Effector memory CD4-positive, alpha-beta T cell (primary cell): ENCODE results near the gene PATL2.
"Not testable (repeated sequence)": the region's sequence is repeated elsewhere in the genome, so short reads cannot be mapped to it uniquely, and the experiment has no call there.

Experiments
- DNase-seq, 3 donors: peaks; one replicate each; pipeline ENCODE4 v3.0.0-alpha.2; 2020
- H3K27ac ChIP-seq: 2 replicates; pipeline ENCODE4 v1.7.0; 2013; ENCODE audit warnings: mild to moderate bottlenecking, low read length, moderate library complexity; ENCODE audit not compliant: insufficient read depth, poor library complexity, severe bottlenecking
- H3K27me3 ChIP-seq: replicated peaks from 2 replicates; pipeline ENCODE4 v1.7.0; 2013; ENCODE audit warnings: mild to moderate bottlenecking, low read length; ENCODE audit not compliant: insufficient read depth, control insufficient read depth, poor library complexity, severe bottlenecking
- H3K36me3 ChIP-seq: 2 replicates; pipeline ENCODE4 v1.7.0; 2013; ENCODE audit warnings: mild to moderate bottlenecking, low read length, moderate library complexity; ENCODE audit not compliant: control insufficient read depth, insufficient read depth
- H3K4me1 ChIP-seq: 2 replicates; pipeline ENCODE4 v1.7.0; 2013; ENCODE audit warnings: low read length, mild to moderate bottlenecking; ENCODE audit not compliant: control insufficient read depth, insufficient read depth, poor library complexity, severe bottlenecking
- H3K4me3 ChIP-seq: 2 replicates; pipeline ENCODE4 v1.7.0; 2013; ENCODE audit warnings: low read length, low read depth, mild to moderate bottlenecking; ENCODE audit not compliant: insufficient read depth, poor library complexity, severe bottlenecking
- H3K9me3 ChIP-seq: 2 replicates; pipeline ENCODE4 v1.7.0; 2013; ENCODE audit warnings: mild to moderate bottlenecking, low read length, moderate library complexity; ENCODE audit not compliant: control insufficient read depth

The PATL2 gene

GRCh38 chr15:44729408-44730127 lies 18.4 kb upstream of the PATL2 start:
- peak overlapping the region; percentile 78 for H3K4me3 ChIP-seq
- peak overlapping the region; percentile 98 for H3K27ac ChIP-seq
- H3K27me3 ChIP-seq = no peaks in the 10 kb centered on the region
- peaks cover 62% of the 10 kb centered on the region for H3K4me1 ChIP-seq
- no peak for DNase-seq
- peaks cover 3% of the 10 kb centered on the region for H3K36me3 ChIP-seq
- H3K9me3 ChIP-seq = no peaks in the 10 kb centered on the region

DNA sequence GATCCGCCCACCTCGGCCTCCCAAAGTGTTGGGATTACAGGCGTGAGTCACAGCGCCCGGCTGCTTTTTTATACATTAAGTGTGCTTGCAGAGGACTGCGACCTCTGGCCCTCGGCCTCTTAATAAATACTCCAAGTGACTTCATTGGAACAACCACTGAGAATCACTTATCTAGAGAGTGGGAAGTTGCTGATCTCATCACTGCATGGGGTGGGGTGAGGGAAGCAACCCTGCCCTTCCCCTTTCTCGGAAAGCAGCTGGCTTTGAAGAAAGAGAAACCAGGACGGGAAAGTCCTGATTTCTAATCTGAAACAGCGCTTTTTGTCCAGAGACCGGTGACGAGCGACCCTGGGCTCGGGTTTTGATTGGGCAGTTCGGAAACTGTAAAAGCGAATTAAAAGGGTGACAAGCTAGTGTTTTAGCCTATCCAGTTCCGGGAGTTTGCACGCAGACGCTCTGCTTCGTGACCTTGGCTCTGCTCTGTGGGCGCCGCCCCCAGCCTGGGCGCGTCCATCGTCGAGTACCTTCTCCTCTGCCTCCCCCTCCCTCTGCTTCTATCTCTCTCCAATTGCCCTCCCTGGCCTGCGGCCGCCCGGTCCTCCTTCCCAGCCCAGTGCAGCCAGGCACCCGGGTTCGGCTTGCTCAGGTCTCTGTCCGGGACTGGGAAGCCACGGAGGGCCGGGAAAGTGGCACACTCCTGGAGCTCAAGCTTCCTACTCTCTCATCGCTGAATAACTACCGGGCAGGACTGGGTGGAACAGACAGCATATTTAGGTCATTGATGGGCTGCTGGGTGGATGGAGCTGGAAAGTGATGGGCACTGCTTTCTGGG lies 17.7 kb upstream of the PATL2 start:
- Histone ChIP-seq H3K36me3 (peaks cover 3% of the 10 kb centered on the region), H3K27me3 (no peaks in the 10 kb centered on the region), H3K27ac (peak overlapping the region; percentile 98), H3K4me3 (peak overlapping the region; percentile 78), H3K9me3 (no peaks in the 10 kb centered on the region), H3K4me1 (peaks cover 61% of the 10 kb centered on the region)
- peak; percentile 92 to 96 (median 94) for DNase-seq

- H3K36me3 ChIP-seq, H3K27me3 ChIP-seq, DNase-seq, H3K9me3 ChIP-seq: not testable (repeated sequence)
- Histone ChIP-seq H3K4me3 (peak overlapping the region; percentile 3), H3K4me1 (peaks cover 65% of the 10 kb centered on the region), H3K27ac (peak overlapping the region; percentile 98)
Measured at GRCh38 chr15:44728232-44728575, 17.1 kb upstream of the PATL2 start.

DNA sequence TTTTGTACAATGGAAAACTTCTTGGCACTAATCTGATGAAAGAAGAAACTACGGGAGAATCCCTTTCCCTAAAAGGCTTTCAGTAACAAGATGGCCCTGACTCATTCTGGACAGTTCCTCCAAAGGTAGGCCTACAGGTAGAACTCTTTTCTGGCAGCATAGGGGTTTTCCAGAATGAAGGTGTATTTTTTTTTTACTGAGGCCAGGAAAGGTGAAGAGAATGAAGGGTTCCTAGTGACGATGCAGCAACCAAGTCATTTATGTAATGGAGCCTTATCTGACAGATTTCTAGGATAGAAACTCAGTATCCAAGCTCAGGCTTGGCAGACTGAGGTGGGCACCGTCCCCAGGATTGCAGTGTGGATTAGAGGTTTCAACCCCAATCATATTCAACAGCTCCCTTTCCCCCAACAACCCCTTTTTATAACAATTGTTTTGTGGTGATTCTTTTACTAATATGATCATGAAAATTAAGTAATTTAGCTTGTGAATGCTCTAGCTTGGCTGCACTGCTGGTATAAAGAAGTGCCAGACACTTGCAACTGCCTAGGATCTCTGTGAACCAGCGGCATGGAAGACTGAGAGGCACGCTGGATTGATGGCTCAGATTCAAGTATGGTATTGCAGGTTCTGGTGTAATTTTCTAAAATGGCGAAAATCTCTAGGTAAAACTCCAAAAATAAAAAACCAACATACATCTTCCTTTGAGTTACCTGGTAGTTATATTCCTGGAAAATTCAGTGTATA lies 16.5 kb upstream of the PATL2 start:
- Histone ChIP-seq H3K36me3 (peaks cover 3% of the 10 kb centered on the region), H3K4me1 (peaks cover 65% of the 10 kb centered on the region), H3K27ac (peak overlapping the region; percentile 98), H3K27me3 (no peaks in the 10 kb centered on the region), H3K4me3 (no peak overlapping the region), H3K9me3 (no peaks in the 10 kb centered on the region)
- no peak for DNase-seq

DNA sequence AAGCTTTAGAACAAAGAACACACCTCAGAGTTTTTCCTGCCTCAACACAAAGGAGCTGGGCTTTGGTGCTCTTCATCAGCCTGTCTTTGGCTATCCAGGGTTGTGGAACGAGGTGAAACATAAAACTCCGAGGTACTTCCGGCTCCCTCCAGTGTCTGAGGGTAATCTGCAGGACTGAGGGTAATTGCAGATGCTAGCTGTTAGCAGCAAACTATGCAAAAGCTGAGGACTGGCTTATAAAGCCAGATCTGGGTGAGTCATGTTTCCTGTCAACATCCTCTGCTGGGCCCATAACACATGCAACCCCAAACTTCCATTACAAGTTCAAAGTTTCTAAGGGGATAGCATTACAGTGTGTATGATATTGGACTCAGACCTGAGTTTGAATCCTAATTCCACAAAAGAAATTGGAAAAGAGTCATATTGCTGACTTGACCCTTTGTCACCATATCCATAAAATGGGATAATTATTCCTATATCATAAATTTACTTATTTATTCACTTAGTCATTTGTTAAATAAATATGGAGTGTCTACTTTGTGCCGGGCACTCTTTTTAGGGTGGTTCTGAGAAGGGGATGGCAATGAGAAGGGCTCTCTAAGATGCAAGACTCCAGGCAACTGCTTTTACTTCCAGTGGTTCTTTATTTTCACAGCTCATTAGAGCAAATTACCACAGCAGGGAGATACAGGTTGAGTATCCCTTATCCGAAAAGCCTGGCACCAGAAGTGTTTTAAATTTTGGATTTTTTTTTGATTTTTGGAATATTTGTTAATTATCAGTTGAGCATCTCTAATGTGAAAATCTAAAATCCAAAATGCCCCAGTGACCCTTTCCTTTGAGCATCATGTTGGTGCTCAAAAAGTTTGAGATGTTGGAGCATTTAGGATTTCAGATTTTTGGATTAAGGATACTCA lies 15.7 kb upstream of the PATL2 start:
- peak; percentile 72 to 77 (median 74) for DNase-seq
- H3K4me3 ChIP-seq = peak overlapping the region; percentile 34
- H3K36me3 ChIP-seq = peaks cover 2% of the 10 kb centered on the region
- H3K27ac ChIP-seq = peak overlapping the region; percentile 98
- H3K27me3 ChIP-seq = no peaks in the 10 kb centered on the region
- H3K9me3 ChIP-seq = no peaks in the 10 kb centered on the region
- H3K4me1 ChIP-seq = peaks cover 57% of the 10 kb centered on the region

DNA sequence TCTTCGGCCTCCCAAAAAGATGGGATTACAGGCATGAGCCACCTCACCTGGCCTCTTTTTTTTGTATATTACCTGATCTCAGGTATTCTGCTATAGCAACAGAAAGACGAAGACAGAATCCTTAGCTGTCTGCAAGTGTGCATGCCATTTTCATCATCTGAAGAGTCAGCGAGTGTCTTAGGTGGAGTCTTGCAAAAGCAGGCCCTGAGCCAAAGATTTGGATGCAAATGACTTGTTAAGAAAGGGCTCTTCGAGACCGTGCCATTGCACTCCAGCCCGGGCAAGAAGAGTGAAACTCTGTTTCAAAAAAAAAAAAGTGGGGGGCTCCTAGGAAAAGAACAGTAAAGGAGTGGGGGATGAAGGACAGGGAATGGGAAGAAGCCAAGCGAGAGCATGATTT lies 15.0 kb upstream of the PATL2 start:
- Histone ChIP-seq H3K9me3 (no peaks in the 10 kb centered on the region), H3K4me3 (peak overlapping the region; percentile 34), H3K27me3 (no peaks in the 10 kb centered on the region), H3K27ac (peak overlapping the region; percentile 98), H3K36me3 (no peaks in the 10 kb centered on the region), H3K4me1 (peaks cover 52% of the 10 kb centered on the region)
- DNase-seq = no peak

GRCh38 chr15:44722011-44722410 lies 10.9 kb upstream of the PATL2 start:
- H3K27ac ChIP-seq = no peak overlapping the region
- no peak for DNase-seq
- H3K36me3 ChIP-seq = peaks cover 19% of the 10 kb centered on the region
- H3K4me3 ChIP-seq = no peak overlapping the region
- H3K27me3 ChIP-seq = no peaks in the 10 kb centered on the region
- no peaks in the 10 kb centered on the region for H3K9me3 ChIP-seq
- H3K4me1 ChIP-seq = peaks cover 70% of the 10 kb centered on the region

GRCh38 chr15:44720460-44721176 lies 9.5 kb upstream of the PATL2 start:
- Histone ChIP-seq H3K4me3 (no peak overlapping the region), H3K27me3 (no peaks in the 10 kb centered on the region), H3K27ac (peak overlapping the region; percentile 79), H3K9me3 (no peaks in the 10 kb centered on the region), H3K36me3 (peaks cover 33% of the 10 kb centered on the region), H3K4me1 (peaks cover 73% of the 10 kb centered on the region)
- DNase-seq = no peak

GRCh38 chr15:44720000-44720435 lies 8.9 kb upstream of the PATL2 start:
- peak overlapping the region; percentile 79 for H3K27ac ChIP-seq
- H3K4me1 ChIP-seq = peaks cover 72% of the 10 kb centered on the region
- peaks cover 39% of the 10 kb centered on the region for H3K36me3 ChIP-seq
- H3K27me3 ChIP-seq, DNase-seq, H3K9me3 ChIP-seq, H3K4me3 ChIP-seq: not testable (repeated sequence)
